Measurements from ENCODE around the gene DPYD.

Gene DPYD

GRCh38 chr1:97091679-97092078 is 829.2 kb downstream of the DPYD start:
- no peak for DNase-seq (ENCODE audit: low spot score)

- no peak for DNase-seq (ENCODE audit: low spot score)
Measured at GRCh38 chr1:97091263-97091662, 829.6 kb downstream of the DPYD start.

- DNase-seq (ENCODE audit: low spot score), result no peak
Measured at GRCh38 chr1:97090725-97091124, 830.1 kb downstream of the DPYD start.

- no peak for DNase-seq (ENCODE audit: low spot score)
Measured at GRCh38 chr1:97089173-97089572, 831.7 kb downstream of the DPYD start.

DNA sequence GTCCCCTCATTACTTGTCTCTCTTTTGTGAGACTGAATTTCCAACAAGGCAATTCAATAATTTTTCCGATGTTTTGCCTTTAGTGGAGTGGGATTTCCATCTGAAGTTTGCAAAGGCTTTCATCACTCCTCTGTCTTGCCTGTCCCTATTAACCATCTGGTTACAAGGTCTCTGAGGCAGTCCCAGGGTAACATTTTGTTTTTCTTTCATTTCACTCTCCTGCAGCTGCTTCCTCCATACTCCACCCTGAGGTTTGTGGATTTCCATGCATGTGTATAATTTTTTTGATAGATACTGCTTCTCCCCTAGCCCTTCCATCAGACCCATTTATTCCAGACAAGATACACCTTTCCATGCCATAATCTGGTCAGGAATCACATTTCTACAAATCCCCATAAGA is 832.4 kb downstream of the DPYD start:
- DNase-seq (ENCODE audit: low spot score), result no peak

DNA sequence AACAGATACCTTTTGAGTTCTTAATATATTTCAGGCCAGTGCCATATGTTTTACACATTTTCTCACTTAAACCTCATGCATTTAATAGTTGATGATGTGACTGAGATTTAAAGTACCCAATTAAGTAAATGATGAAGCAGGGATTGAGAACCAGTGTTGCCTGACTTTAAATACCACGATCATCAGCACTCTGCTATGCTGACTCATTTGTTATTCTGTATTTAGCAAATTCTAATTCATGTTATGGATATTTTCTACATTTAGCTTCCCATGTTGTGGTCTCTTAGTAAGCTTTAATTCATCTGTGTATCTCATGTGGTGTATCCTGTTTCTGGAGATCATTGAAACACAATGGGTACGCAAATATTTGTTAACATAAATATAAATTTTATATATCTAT is 836.3 kb downstream of the DPYD start:
- no peak for DNase-seq (ENCODE audit: low spot score)

DNA sequence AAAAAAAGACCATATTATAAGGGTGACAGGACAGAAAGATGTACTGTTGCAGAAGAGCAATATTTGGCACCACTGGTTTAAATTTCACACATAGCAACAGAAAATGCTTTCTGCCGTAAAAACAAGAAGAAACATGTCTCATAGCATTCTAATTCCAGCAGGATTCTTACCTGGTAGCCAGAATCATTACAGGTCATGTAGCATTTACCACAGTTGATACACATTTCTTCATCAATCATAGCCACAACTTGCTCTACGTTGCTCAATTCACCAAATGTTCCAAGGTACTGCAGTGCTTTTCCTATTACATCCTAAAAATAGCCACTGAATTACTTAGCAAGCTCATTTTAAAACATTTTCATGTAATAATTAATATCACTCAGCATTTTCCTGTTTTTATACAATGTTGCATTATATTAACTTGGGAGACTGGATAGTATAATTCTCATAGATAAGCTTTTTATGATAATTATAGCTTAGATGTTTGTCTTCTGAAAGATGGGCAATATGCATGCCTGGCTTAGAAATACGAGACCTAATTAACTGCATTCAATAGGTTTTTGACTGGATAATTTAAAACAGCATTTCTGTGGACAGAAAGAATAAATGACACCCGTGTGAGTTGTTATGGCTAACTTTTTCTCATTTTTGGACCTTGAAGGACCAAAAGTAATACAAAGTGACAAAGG is 838.5 kb downstream of the DPYD start:
- DNase-seq (ENCODE audit: low spot score), result no peak

DNA sequence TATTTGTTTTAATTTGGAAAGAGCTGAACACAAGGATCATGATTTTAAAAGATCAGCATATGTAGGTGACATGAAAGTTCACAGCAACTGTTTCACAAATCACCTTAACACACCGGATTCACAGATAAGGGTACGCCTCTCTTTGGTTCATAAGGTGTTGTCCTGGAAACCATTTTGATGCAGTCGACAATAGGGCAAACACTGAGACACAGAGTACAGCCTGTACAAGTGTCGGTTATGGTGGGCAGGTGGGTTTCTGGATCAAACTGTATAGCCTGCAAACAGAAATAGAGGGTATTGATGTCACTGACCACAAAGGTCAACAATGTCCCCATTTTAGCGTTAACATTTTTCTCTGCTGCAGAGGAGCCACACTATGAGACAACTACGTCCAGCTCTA is 842.0 kb downstream of the DPYD start:
- no peak for DNase-seq (ENCODE audit: low spot score)

DNA sequence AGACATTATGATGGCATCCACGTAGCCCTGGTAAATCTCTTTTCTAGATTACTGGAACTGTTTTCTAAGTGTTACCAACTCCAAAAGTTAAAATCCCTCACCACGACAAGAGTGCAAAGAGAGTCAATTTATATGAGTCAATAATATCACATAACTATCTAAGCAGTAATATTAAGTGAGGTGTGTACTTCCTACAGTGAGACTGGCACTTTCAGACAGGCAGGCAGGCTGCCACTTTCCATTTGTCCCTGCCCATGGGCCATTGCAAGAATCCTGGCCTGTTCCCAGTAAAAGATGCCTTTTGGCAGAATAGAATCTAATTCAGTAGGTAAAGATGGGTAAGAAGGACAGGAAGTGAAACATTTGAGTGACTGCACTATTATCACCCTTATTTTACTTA is 843.6 kb downstream of the DPYD start:
- DNase-seq (ENCODE audit: low spot score), result no peak

GRCh38 chr1:97074771-97075170 is 846.1 kb downstream of the DPYD start:
- no peak for DNase-seq (ENCODE audit: low spot score)

GRCh38 chr1:97073936-97074335 is 846.9 kb downstream of the DPYD start:
- DNase-seq (ENCODE audit: low spot score), result no peak

DNA sequence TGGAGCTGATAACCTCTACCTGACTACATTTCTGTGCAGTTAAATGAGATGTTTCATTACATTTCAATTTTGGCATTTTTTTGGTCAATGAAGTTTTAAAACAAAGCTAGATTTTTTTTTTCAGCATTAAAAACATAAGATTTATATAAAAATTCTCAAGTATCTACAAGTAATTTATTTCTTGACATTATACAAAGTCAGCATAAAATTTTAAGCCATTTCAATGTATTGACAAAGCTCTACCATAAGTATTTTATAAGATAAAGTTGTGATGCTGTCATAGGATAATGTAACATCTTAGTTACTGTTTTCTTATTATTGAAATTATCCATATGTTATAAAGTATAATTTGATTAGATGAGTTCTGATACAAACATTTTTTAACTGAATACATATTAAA is 847.7 kb downstream of the DPYD start:
- no peak for DNase-seq (ENCODE audit: low spot score)

GRCh38 chr1:97071173-97071572 is 849.7 kb downstream of the DPYD start:
- DNase-seq (ENCODE audit: low spot score), result no peak

- no peak for DNase-seq (ENCODE audit: low spot score)
Measured at GRCh38 chr1:97070376-97070775, 850.5 kb downstream of the DPYD start.

GRCh38 chr1:97069312-97069711 is 851.5 kb downstream of the DPYD start:
- DNase-seq (ENCODE audit: low spot score), result no peak

DNA sequence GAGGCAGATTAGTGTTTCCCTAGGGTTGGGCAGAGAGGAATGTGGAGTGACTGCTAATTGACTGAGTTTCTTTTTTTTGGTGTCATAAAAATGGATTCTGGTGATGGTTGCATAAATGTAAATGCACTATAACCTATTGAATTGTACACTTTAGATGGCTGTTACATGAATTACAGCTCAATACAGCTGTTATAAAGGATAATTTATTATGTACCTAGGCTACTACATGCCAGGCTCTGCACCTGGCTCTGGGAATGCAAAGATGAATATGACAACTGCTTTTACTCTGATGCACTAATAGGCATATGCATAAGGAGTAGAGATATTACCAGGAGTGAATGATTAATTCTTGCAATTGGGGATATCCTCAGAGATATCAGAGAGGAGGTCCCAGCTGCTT is 854.0 kb downstream of the DPYD start:
- no peak for DNase-seq (ENCODE audit: low spot score)

- DNase-seq (ENCODE audit: low spot score), result no peak
Measured at GRCh38 chr1:97063532-97063931, 857.3 kb downstream of the DPYD start.

- no peak for DNase-seq (ENCODE audit: low spot score)
Measured at GRCh38 chr1:97061604-97062003, 859.2 kb downstream of the DPYD start.

DNA sequence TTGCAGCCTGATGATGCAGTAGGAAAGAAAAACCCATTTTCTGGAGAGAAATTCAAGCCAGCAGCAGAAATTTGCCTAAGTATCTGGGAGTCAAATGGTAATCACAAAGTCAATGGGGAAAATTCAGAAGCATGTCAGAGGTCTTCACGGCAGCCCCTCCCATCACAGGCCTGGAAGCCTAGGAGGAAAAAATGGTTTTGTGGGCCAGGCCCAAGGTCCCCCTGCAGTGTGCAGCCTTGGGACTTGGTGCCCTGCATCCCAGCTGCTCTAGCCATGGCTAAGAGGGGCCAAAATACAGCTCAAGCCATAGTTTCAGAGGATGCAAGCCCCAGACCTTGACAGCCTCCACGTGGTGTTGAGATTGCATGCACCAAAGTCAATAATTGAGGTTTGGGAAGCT is 864.4 kb downstream of the DPYD start:
- no peak for DNase-seq (ENCODE audit: low spot score)

- no peak for DNase-seq (ENCODE audit: low spot score)
Measured at GRCh38 chr1:97053268-97053667, 867.6 kb downstream of the DPYD start.

- no peak for DNase-seq (ENCODE audit: low spot score)
Measured at GRCh38 chr1:97051823-97052222, 869.0 kb downstream of the DPYD start.

GRCh38 chr1:97050506-97050905 is 870.3 kb downstream of the DPYD start:
- no peak for DNase-seq (ENCODE audit: low spot score)

- no peak for DNase-seq (ENCODE audit: low spot score)
Measured at GRCh38 chr1:97047421-97047793, 873.4 kb downstream of the DPYD start.

- DNase-seq (ENCODE audit: low spot score), result no peak
Measured at GRCh38 chr1:97046765-97047420, 873.9 kb downstream of the DPYD start.

Data from CD4-positive, alpha-beta T cell treated with Interleukin-2 at 100 ng/mL for 4 hours (primary cell).